GM12891 (cell line): Measurements from ENCODE around the gene SYCP2L.
"Not testable (repeated sequence)": the region's sequence is repeated elsewhere in the genome, so short reads cannot be mapped to it uniquely, and the experiment has no call there.

Experiments
- POLR2A ChIP-seq: IDR thresholded peaks from 2 replicates; pipeline ENCODE4 v1.6.1; 2011; ENCODE audit warnings: low read depth, low read length, control low read depth
- POLR2AphosphoS5 ChIP-seq: IDR thresholded peaks from 2 replicates; pipeline ENCODE4 v1.6.1; 2011; ENCODE audit warnings: low read depth, low read length, control low read depth
- SPI1 ChIP-seq: IDR thresholded peaks from 2 replicates; pipeline ENCODE4 v1.6.1; 2011; ENCODE audit warnings: low read depth, low read length, control low read depth

DNA sequence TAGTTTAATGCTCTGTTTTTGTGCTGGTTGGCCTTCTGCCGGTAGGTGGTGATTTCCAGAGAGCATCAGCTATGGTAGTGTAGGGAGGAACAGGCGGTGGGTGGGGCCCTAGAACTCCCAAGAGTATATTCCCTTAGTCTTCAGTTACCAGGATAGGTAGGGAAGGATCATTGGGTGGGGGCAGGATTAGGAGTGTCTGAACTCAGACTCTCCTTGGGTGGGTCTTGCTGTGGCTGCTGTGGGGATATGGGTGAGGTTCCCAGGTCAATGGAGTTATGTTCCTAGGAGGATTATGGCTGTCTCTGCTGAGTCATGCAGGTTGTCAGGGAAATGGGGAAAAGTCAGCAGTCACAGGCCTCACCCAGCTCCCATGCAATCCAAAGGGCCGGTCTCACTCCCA, 32.7 kb downstream of the SYCP2L start:
- not testable (repeated sequence) for TF ChIP-seq POLR2AphosphoS5, POLR2A, SPI1
